ENCODE data around the gene ATXN2.
A peak's percentile ranks its signal among the peaks of the same experiment; 100 is the strongest.
"Not testable (repeated sequence)": the region's sequence is repeated elsewhere in the genome, so short reads cannot be mapped to it uniquely, and the experiment has no call there.

ATXN2 gene

DNA sequence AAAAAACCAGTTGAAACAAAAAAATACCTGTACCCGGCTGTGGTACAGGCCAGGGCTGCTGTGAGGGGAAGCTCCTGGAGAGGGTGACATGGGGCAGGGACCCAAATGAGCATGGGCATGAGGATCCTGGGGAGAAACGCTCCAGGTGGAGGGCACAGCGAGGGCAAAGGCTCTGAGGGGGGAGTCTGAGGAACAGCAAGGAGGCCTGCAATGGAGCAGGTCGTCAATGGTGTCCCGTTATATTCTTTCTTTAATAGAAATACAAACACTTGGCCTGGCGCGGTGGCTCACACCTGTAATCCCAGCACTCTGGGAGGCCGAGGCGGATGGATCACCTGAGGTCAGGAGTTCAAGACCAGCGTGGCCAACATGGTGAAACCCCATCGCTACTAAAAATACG lies 1.9 kb upstream of the ATXN2 start:
- not testable (repeated sequence) for DNase-seq (ENCODE audit: low read depth in 2 of 2)

DNA sequence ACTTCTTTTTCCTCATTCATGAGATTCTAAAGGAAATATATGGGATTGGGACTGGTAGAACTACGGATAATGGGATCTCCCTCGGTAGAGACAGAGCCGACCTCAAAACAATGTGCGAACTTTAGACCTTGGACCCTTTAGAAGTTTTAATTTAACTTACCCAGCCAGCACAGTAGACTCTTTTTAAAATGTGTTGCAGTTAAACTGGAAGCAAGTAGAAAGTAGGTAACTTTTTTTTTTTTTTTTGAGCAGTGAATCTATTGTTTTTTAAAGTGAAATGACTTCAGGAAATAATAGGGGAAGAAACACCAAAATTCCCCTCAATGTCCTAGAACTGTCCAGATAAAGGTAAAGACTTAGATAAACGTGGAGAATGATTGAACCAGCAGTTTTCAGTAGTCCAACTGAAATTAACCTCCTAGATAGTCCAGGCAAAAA lies 1.1 kb upstream of the ATXN2 start:
- no peak for DNase-seq (ENCODE audit: low read depth in 2 of 2)

DNA sequence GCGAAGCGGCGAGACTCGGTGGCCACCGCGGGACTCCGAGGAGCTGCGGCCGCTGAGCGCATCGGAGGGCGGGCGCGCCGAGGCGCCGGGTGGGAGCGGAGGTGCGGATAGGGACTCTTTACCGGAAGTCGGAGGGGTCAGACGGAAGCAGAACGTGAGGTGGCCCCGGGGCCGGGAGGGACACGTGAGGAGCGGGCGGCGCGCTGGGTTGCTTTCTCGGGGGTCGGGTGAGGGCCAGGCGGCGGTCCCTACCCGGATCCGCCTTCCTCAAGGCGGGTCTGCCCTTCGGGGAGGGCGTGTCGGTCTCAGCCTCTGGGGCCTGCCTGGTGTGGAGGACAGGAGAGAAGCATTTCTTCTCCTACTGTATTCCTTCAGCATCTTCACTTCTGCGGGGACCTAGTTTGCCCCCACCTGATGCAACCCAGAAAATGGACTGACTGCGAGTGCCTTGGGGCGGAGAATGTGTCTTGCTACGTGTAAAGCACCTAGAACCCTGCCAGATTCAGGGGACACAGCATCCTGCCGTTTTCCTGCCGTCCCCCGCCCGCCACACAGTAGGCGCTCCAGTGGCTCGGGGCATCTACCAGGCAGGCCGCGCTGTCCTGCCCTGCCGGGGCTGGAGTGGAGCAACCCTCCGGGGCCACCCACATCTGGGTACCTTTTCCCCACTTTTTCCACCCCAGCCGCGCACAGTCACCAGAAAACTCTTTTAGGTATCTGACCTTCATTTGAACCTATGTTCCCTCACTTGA lies 514 bp upstream of the ATXN2 start:
- peak; percentile 84 to 85 for DNase-seq (ENCODE audit: low read depth in 2 of 2)

DNA sequence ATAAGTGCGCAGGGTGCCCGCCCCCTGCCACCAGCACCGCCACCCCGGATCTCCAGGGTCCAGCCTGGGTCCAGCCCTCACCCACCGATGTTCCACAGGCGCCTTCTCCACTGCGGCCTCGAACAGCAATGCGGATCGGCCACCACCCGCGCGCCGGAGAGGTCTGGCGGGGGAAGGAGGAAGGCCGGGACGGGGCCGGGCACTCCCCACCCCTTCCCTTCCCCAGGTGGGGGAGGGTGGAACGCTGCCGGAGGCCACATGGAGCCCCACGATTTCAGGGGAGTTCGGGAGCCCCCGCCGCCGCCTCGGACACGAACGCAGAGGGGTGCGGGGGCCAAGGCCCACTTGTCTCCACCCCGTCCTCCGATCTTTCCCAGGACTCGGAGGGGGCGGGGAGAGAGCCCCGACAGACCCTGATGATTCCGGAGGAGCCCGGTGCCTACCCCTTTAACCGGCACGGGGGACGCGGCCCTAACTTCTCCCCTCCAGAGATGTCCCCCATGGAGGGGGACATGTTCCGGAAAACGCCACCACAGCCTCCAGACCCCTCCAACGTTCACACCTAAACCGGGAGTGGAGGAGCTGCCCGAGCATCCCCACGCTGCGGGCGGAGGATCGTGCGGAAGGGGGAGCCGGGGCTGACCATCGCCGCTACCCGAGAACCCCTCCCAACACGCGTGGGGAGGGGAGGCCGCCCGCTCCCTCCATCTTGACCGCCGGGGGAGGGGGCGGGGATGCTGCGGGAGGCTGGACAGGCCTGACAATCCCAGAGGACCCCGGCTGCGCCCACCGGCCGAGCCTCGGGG lies 1.1 kb downstream of the ATXN2 start:
- peak; percentile 9 to 11 for DNase-seq (ENCODE audit: low read depth in 2 of 2)

DNA sequence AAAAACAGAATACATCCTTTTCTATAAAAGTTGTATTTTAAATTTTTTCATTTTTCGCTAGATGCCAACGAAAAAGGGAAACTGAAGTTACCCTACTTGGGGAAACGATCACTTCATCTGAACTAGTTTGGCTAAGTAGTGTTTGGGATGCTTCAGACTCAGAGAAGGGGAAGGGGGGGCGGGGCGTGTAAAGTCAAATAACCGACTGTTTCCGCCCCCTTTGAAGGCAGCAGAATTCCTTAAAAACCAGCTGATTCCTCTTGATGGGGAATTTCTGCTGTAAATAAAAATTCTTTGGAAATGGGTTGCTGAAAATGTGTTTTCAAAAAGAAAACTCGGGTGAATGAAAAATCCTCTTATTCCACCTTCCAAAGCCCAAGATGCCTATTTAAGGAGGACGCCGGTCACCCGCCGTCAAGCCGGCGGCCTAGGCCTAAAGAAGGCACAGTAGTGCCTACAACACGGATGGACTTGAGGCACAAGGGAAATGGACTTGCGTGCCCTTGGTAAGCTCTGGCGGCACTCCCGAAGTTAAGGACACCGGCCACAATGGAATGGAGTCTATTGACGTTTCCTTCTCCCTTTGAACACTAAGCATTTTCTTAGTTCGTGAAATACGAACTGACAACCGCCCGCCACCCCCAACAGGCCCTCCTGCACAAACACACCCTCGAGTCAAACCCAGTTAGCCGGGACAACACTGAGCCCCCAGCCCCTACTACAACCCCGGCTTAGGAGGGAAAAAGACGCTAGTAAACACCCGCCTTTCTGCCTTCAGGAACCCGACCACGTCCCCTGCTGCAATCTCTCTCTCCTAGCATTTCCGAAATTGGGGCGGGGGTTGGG lies 1.9 kb downstream of the ATXN2 start:
- DNase-seq (ENCODE audit: low read depth in 2 of 2), result peak in 1 of 2 donors; percentile 3

DNA sequence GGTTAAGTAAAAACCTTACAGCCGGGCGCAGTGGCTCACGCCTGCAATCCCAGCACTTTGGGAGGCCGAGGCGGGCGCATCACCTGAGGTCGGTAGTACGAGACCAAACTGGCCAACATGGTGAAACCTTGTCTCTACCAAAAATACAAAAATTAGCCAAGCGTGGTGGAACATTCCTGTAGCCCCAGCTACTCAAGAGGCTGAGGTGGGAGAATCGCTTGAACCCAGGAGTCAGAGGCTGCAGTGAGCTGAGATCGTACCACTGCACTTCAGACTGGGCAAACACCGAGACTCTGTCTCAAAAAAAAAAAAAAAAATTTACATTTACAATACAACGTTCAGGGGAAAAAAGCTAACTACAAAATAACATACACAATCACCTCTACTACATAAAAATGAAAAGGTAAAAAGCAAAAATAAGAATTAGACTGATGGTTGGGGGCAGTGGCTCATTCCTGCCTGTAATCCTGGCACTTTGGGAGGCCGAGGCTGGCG lies 3.7 kb downstream of the ATXN2 start:
- not testable (repeated sequence) for DNase-seq (ENCODE audit: low read depth in 2 of 2)

DNA sequence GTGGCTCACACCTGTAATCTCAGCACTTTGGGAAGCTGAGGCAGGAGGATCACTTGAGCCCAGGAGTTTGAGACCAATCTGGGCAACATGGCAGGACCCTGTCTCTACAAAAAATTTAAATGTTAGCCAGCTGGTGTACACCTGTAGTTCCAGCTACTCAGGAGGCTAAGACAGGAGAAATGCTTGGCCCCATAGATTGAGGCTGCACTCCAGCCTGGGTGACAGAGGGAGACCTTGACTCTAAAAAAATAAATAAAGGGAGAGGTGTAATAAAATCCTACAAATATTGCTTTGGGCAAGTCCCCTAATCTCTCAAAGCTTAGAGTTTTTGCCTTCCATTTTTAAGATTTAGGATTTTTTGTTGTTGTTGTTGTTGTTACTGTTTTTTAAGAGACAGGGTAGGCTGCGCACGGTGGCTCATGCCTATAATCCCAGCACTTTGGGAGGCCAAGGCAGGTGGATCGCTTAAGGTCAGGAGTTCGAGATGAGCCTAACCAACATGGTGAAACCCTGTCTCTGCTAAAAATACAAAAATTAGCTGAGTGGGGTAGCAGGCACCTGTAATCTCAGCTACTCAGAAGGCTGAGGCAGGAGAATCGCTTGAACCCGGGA lies 7.6 kb downstream of the ATXN2 start:
- not testable (repeated sequence) for DNase-seq (ENCODE audit: low read depth in 2 of 2)

DNA sequence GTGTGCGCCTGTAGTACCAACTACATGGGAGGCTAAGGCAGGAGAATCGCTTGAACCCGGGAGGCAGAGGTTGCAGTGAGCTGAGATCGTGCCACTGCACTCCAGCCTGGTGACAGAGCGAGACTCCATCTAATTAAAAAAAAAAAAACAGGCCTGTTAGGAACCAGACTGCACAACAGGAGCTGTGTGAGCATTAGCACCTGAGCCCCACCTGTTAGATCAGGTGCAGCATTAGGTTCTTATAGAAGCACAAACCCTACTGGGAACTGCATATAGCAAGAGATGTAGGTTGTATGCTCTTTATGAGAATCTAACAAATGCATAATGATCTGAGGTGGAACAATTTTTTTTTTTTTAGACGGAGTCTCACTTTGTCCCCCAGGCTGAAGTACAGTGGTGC lies 8.6 kb downstream of the ATXN2 start:
- DNase-seq (ENCODE audit: low read depth in 2 of 2), result no peak

DNA sequence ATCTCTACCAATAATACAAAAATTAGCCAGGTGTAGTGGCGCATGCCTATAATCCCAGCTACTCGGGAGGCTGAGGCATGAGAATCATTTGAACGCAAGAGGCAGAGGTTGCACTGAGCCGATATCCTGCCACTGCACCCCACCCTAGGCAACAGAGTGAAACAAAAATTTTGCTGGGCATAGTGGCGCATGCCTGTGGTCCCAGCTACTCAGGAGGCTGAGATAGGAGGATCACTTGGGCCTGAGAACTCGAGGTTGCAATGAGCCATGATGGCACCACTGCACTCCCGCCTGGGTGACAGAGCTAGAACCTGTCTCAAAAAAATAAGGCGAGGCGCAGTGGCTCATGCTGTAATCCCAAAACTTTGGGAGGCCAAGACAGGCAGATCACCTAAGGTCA lies 9.5 kb downstream of the ATXN2 start:
- DNase-seq (ENCODE audit: low read depth in 2 of 2), result no peak

DNA sequence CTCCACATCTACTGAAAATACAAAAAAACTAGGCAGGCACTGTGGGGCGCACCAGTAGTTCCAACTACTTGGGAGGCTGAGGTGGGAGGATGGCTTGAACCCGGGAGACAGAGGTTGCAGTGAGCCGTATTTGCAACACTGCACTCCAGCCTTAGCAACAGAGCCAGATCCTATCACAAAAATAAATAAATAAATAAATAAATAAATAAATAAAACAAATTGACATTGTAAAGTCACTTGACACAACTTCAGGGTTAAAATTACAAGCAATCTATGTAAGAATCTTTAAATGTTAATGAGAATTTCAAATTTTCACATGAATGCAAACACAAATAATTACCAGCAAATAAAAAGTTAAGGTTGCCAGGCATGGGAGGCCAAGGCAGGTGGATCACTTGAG lies 11.1 kb downstream of the ATXN2 start:
- DNase-seq (ENCODE audit: low read depth in 2 of 2), result no peak

DNA sequence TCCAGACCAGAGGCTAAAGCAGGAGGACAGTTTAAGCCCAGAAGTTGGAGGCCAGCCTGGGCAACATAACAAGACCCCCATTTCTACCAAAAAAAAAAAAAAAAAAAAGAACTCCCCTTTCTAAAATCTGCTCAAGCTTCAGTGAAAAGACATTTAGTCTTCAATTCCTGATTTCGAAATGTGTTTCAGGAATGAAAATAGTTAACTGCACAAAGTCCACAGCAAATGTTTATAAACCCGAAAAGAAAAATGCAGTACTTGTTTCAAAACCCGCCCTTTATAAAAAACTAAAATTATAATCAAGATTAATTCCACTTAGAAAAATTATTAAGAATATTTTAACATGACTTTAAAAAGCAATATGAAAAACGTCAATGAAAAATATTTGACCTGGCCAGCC lies 12.1 kb downstream of the ATXN2 start:
- DNase-seq (ENCODE audit: low read depth in 2 of 2), result no peak

DNA sequence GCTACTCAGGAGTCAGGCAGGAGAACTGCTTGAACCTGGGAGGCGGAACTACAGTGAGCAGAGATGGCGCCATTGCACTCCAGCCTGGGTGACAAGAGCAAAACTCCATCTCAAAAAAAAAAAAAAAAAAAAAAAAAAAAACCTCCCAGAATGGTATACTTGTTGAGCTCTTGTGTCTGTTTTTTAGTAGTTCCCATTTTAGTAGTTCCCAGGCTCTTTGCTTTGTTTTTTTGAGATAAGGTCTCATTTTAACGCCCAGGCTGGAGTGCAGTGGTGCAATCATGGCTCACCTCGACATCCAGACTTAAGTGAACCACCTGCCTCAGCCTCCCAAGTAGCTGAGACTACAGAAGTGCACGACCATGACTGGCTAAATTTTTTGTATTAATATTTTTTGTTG lies 13.4 kb downstream of the ATXN2 start:
- no peak for DNase-seq (ENCODE audit: low read depth in 2 of 2)

DNA sequence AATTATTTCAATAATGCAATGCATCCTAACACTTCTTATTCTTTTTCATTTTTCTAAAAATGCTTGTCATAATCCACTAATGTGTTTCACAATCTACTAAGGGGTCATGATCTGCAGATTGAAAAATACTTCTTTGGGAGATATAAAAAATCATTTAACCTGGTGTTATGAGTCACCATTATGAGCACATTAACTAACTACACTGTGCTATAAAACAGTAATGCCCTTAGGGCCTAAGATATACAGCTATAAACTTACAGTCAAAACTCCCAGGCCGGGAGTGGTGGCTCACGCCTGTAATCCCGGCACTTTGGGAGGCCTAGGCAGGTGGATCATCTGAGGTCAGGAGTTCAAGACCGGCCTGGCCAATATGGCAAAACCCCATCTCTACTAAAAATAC lies 14.2 kb downstream of the ATXN2 start:
- DNase-seq (ENCODE audit: low read depth in 2 of 2), result no peak

DNA sequence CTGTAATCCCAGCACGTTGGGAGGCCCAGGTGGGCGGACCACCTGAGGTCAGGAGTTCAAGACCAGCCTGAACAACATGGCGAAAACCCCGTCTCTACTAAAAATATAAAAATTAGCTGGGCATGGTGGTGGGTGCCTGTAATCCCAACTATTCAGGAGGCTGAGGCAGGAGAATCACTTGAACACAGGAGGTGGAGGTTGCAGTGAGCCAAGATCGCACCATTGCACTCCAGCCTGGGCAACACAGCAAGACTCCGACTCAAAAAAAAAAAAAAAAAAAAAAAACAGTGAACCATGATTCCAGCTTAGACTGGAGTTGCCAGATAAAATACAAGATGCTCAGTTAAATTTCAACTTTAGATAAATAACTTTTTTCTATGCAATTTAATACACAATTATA lies 15.6 kb downstream of the ATXN2 start:
- not testable (repeated sequence) for DNase-seq (ENCODE audit: low read depth in 2 of 2)

DNA sequence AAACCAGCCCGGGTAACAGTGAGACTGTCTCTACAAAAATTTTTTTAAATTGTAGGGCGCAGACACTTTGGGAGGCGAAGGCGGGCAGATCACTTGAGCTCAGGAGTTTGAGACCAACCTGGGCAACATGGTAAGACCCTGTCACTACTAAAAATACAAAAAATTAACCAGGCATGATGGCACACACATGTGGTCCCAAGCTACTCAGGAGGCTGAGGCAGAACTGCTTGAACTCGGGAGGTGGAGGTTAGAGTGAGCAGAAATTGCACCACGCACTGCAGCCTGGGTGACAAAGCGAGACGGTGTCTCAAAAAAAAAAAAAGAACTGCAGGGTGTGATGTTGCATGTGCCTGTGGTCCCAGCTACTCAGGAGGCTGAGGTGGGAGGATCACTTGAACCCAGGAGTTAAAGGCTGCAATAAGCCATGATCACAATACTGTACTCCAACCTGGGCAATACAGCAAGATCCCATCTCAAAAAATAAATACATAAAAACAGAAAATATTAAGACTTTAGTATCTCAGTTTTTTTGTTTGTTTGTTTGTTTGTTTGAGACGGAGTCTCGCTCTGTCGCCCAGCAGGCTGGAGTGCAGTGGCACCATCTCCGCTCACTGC lies 16.9 kb downstream of the ATXN2 start:
- DNase-seq (ENCODE audit: low read depth in 2 of 2), result no peak

DNA sequence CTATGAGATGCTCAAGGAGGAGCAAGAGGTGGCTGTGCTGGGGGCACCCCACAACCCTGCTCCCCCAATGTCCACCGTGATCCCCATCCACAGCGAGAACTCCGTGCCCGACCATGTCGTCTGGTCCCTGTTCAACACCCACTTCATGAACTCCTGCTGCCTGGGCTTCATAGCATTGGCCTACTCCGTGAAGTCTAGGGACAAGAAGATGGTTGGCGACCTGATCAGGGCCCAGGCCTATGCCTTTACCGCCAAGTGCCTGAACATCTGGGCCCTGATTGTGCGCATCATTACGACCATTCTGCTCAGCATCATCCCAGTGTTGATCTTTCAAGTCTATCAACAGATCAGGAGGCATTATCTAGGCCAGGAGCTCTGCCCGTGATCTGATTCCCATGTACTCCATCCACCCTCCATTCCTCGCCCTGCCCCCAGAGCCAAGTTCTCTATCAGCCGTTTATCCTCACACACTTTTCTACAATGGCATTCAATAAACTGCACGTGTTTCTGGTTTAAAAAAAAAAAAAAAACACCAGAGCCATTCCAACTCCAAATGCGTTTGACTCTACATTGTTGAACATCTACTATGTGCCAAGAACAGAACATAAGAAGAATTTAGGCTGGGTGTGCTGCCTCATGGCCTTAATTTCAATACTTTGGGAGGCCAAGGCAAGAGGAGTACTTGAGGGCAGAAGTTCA lies 17.5 kb downstream of the ATXN2 start:
- no peak for DNase-seq (ENCODE audit: low read depth in 2 of 2)

DNA sequence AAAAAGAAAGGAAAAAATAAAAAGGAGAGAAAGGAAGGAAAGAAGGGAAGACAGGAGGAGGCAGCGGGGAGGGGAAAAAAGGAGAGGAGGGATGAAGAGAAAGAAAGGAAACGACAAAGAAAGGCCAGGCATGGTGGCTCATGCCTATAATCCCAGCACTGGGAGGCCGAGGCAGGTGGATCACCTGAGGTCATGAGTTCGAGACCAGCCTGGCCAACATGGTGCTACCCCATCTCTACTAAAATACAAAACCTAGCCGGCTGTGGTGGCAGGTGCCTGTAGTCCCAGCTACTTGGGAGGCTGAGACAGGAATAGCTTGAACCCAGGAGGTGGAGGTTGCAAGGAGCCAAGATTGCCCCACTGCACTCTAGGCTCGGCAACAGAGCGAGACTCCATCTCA lies 18.4 kb downstream of the ATXN2 start:
- DNase-seq (ENCODE audit: low read depth in 2 of 2), result no peak

DNA sequence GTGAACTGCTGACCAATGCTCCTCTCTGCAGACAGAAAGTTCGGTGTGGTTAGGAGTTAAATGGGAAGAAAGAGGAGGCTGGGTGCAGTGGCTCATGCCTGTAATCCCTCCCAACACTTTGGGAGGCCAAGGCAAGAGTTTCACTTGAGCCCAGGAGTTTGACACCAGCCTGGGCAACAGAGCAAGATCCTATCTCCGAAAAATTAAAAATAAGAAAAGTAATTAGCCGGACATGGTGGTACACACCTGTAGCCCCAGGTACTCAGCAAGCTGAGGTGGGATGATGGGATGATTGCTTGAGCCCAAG lies 19.0 kb downstream of the ATXN2 start:
- no peak for DNase-seq (ENCODE audit: low read depth in 2 of 2)

DNA sequence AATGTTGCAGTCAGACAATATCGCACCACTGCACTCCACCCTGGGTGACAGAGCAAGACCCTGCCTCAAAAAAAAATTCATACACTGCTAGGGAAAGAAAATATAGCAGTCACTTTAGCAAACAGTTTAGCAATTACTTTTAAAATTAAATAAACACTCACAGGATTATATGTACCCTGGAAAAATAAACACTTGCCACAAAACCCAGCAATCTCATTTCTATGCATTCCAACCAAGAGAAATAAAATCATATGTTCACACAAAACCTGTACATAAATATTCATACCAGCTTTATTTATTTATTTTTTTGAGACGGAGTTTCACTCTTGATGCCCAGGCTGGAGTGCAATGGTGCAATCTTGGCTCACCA lies 20.2 kb downstream of the ATXN2 start:
- no peak for DNase-seq (ENCODE audit: low read depth in 2 of 2)

DNA sequence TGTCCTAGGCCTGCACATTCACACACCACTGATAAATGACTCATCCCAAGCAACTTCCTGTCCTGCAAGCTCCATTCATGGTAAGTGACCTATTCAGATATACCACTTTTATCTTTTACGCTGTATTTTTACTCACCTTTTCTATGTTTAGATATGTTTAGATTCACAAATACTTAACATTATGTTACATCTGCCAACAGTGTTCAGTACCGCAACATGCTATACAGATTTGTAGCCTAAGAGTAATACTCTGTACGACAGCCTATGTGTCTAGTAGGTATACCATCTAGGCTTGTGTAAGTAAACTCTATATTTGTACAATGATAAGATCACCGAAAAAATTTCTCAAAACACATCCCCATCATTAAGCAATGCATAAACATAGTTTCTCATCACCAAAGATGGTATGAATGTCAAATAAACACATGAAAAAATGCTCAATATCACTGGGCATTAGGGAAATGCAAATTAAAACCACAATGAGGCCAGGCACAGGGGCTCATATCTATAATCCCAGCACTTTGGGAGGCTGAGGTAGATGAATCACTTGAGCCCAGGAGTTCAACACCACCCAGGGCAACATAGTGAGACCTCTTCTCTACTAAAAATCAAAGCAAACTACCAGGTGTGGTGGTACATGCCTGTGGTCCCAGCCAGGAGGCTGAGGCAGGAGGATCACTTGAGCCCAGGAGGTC lies 20.7 kb downstream of the ATXN2 start:
- no peak for DNase-seq (ENCODE audit: low read depth in 2 of 2)

All from stimulated activated CD8-positive, alpha-beta memory T cell treated with anti-CD3 and anti-CD28 coated beads, Interleukin-2, amount 100 ng/mL, for 48 hours (primary cell).